Retinal pigment epithelial cell (primary cell): ENCODE results near the gene BIRC2.
"Not testable (repeated sequence)": the region's sequence is repeated elsewhere in the genome, so short reads cannot be mapped to it uniquely, and the experiment has no call there.

Experiments
- DNase-seq: peaks from one replicate; pipeline ENCODE4 v3.0.0-alpha.2; 2010; ENCODE audit warnings: low read depth
- H3K4me3 ChIP-seq: 2 replicates; pipeline ENCODE4 v1.5.1; 2011; ENCODE audit warnings: mild to moderate bottlenecking, low read length, control low read depth, moderate library complexity
- CTCF ChIP-seq: conservative IDR thresholded peaks from 2 replicates; pipeline ENCODE4 v1.5.1; 2011; ENCODE audit warnings: low read depth, low read length, control low read depth, inconsistent platforms

BIRC2 gene

GRCh38 chr11:102323542-102324251, 23.3 kb upstream of the BIRC2 start:
- no peak for DNase-seq
- H3K4me3 ChIP-seq, result no peak overlapping the region
- TF ChIP-seq CTCF, result no peak

- no peak for DNase-seq
- H3K4me3 ChIP-seq, result no peak overlapping the region
- TF ChIP-seq CTCF, result no peak
Measured at GRCh38 chr11:102325088-102325487, 21.9 kb upstream of the BIRC2 start.

- TF ChIP-seq CTCF, result no peak
Measured at GRCh38 chr11:102328748-102329147, 18.3 kb upstream of the BIRC2 start.

GRCh38 chr11:102330231-102330630, 16.8 kb upstream of the BIRC2 start:
- no peak for DNase-seq
- no peak for TF ChIP-seq CTCF
- H3K4me3 ChIP-seq, result no peak overlapping the region

More at GRCh38 chr11:102328748-102329147, 18.3 kb upstream of the BIRC2 start:
- no peak overlapping the region for H3K4me3 ChIP-seq
- no peak for DNase-seq

- no peak for DNase-seq
- no peak for TF ChIP-seq CTCF
Measured at GRCh38 chr11:102331341-102331740, 15.7 kb upstream of the BIRC2 start.

GRCh38 chr11:102332611-102332994, 14.4 kb upstream of the BIRC2 start:
- DNase-seq, result no peak
- TF ChIP-seq CTCF, result no peak
- H3K4me3 ChIP-seq, result no peak overlapping the region

More at GRCh38 chr11:102331341-102331740, 15.7 kb upstream of the BIRC2 start:
- H3K4me3 ChIP-seq, result no peak overlapping the region

GRCh38 chr11:102338479-102339010, 8.5 kb upstream of the BIRC2 start:
- no peak for TF ChIP-seq CTCF
- no peak overlapping the region for H3K4me3 ChIP-seq
- DNase-seq, result no peak

- not testable (repeated sequence) for H3K4me3 ChIP-seq, DNase-seq
Measured at GRCh38 chr11:102341311-102341710, 5.7 kb upstream of the BIRC2 start.
